CD4-positive, alpha-beta T cell treated with Interleukin-4 for 1 hour (primary cell): ENCODE measurements around the gene ST14.

Source experiments
- DNase-seq, 2 donors: peaks; one replicate each; pipeline ENCODE4 v3.0.0-alpha.2; 2020 to 2022

The ST14 gene

DNA sequence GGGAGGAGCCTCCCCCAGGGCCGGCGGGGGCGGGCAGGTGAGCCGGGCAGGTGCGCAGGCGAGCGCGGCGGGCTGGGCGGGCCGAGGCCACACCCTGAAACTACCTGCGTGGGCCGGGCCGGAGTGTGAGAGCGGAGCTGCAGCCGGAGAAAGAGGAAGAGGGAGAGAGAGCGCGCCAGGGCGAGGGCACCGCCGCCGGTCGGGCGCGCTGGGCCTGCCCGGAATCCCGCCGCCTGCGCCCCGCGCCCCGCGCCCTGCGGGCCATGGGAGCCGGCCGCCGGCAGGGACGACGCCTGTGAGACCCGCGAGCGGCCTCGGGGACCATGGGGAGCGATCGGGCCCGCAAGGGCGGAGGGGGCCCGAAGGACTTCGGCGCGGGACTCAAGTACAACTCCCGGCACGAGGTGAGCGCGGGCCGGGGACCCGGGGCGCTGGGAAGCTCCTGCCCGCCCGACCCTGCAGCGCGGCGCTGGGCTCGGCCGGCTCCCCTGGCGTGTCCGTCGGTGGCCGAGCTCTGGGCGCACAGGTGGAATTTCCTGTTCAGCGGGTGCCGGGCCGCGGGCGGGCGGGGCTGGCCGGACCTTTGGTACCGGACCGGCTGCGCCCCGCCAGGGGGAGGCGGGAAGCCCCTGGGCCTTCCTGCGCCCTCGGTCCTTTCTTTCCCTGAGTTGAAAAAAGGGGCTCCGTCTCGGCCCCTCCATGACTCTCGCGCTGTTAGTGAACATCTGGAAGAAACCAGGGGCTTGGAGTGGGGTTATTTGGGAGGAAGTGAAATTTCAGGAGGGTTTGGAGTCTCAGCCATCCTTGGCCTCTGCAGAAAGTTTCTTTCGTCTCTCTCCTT is at the start of gene ST14:
TSS of gene ST14 (plus strand) at position 126 of the 841 bp plus-strand sequence. CDS start at position 324, 198 bp downstream.
- DNase-seq: peak in 1 of 2 donors; percentile 39

GRCh38 chr11:130110339-130111108 is 49.1 kb upstream of the ST14 start:
- DNase-seq: no peak

DNA sequence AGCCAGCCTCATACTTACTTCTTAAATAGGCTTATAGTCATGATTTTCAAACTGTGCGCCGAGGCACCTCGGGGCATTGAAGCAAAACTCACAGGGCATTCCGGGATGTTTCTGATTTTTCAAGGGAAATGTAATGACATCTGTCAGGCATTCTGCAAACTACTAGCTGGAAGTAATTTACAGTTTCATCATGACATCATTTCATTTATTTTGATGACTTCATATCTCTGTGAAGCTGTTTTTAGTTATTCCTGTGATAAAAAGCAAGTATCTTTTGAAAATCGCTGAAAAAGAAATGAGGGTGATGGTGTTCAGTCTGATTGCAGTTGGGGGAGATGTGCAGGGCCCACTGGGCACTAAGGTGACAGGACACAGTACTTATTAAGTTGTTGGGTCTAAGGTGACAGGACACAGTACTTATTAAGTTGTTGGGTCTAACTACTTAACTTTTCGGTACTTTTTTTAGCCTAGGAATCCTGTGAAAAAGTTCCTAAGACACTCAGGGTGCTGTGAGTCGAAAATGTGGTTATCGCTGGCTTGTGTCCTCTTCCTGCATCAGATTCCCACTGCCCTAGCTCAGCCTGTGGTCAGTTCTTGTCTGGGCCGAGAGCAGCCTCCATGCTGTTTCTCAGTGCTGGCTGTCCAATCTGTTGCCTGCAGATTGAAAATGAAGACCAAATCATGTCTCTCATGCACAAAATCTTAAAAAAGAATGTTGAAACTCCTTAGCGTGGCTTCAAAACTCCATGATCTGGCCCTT is 47.3 kb upstream of the ST14 start:
- DNase-seq: no peak

GRCh38 chr11:130114281-130114680 is 45.3 kb upstream of the ST14 start:
- no peak for DNase-seq

DNA sequence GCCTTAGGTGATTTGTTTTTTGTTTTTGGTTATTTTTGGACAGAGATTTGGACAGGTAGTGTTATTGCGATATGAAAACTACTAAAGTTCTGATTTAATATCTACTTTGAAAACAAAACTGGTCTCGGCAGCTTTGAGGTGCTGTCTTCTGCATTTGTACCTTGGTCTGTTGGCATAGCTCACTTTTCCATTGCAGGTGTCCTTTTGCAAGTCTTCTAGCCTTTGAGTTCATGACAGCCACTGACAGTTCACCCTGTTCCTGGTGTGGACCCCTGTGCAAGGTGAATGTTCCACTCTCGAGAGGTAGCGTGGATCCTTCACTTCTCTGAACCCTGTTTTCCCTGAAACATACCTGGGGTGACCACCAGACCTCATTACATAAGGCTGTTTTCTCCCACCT is 44.9 kb upstream of the ST14 start:
- DNase-seq: no peak

GRCh38 chr11:130115218-130115617 is 44.4 kb upstream of the ST14 start:
- no peak for DNase-seq

- DNase-seq: no peak
Measured at GRCh38 chr11:130118165-130118564, 41.4 kb upstream of the ST14 start.

GRCh38 chr11:130118636-130119387 is 40.8 kb upstream of the ST14 start:
- peak; percentile 29 to 50 for DNase-seq

DNA sequence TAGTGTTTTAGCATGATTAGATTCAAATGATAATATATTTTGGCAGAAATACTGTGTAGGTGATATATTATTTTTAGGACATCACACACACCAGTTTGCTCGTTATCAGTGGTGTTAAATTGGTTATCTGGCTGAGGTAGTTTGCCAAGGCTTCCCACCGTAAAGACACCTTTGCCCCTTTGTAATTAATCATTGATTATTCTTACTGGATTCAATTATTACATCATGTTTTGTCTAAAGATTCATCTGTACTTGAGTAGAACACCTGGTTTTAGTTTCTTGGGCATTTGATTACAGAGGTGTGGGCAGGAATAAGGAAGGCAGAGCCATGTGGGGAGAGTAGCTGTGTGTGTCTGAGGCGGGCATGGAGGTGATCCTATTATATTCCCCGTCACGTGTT is 39.5 kb upstream of the ST14 start:
- DNase-seq: no peak

- DNase-seq: no peak
Measured at GRCh38 chr11:130121445-130121978, 38.1 kb upstream of the ST14 start.

GRCh38 chr11:130122141-130122575 is 37.4 kb upstream of the ST14 start:
- DNase-seq: no peak

GRCh38 chr11:130123414-130124040 is 36.1 kb upstream of the ST14 start:
- DNase-seq: no peak

GRCh38 chr11:130124096-130124495 is 35.5 kb upstream of the ST14 start:
- DNase-seq: peak; percentile 20 to 78

GRCh38 chr11:130125638-130126037 is 33.9 kb upstream of the ST14 start:
- no peak for DNase-seq

- no peak for DNase-seq
Measured at GRCh38 chr11:130126516-130126915, 33.1 kb upstream of the ST14 start.

- DNase-seq: no peak
Measured at GRCh38 chr11:130127509-130127908, 32.1 kb upstream of the ST14 start.

DNA sequence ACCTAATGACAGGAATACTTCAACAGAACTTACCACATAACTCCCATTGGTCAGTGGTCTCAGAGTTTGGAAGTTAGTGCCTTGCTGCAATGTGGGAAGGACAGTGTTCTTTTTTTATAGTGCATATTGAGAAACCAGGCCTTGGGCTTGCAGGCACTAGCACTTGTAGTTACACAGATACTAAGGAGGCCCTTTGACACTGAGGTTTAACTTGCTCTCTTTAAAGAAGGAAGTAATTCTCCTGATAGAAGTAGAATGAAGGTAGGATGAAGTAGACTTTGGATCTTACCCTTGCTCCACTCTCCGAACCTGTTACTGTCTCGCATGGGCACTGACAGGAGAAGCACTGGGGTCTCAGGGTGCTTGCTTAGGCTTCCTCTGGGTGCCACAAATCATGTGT is 31.0 kb upstream of the ST14 start:
- DNase-seq: no peak

- no peak for DNase-seq
Measured at GRCh38 chr11:130129922-130130321, 29.7 kb upstream of the ST14 start.

DNA sequence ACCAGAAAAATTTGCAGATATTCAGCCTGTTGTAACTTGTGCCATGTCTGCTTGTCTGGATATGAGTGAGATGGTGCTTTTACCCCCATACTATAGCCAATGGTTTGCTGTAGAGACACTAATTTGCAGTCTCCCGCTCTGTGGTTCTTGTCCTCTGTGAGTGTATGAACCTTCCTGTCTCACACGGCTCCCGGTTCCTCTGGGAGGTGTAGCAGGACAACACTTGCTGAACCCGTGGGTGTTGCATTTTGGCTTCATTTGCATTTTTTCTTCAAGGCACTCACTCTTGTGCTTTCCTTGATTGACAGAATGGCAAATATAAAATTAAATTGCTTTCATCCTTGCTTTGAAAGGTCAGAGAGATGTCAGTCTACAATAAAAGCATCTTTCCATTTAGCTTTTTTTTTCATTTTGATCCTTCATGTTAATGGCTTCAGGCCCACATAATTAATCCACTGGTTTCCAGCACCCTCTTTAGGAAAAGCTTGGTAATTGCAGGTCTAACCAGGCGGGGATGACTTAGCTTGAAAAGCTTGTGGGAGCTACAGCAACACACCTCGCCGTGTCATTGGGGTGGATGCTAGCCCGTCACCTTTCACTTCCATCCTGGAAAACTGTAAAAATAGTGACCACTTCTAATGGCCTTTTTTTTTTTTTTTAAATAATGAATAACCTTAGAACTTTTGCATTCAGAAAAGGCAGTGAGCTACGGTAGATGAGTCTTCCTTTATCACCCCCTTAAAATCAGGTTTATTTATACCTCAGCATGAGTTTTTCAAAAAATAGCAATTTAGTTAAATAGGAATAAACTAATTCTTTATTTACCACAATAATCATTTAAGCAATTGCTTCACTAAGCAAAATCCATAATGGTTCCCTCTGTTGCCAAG is 27.4 kb upstream of the ST14 start:
- peak; percentile 68 to 79 for DNase-seq

- no peak for DNase-seq
Measured at GRCh38 chr11:130133716-130134115, 25.9 kb upstream of the ST14 start.

DNA sequence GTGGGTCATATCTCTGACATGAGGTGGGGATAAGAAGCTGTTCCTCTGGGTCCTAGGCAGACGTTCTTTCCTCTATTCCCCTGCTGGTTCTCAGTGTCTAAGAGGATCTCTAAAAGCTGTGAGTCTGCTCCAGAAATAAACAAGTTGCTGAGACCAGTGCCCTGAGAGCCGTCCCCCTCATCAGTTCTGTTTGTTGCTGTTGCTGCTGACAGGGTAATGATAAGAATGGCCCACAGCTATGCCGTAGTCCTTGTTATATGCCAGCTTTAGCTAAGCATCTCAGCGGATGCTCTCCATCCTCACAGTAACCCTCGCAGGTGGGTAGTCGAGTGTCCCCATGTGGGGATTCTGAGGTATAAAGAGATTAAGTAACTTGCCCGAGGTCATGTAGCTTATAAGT is 23.5 kb upstream of the ST14 start:
- DNase-seq: no peak
